ENCODE measurements around the gene GABRB1. TPM values are rescaled to one million over a fixed set of nuclear protein-coding genes. Genes with fewer than 3 reads are reported as not detected.

GABRB1 gene
- total RNA-seq, 1 donor from 2014 or later, result not detected

DNA sequence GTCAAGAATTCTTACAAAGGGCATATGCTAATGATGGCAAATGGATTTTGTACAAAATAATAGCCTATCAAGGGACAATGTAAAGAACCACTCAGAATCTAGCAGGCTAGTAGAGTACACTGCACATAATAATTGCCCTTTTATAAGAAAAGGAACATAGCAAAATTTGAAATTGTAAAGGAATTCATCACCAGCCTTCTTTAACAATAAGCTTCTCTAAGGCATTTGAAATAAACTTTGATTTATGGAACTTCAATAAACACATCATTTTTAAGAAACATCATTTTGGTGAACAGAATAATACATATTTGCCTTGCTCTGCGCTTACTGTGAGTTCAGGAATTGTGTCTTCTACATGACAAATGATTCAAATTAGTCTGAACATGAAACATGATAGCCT is 444.0 kb downstream of the GABRB1 start:
- no peak for DNase-seq
- ChIA-PET CTCF (no interaction called here), POLR2A (interaction anchor here (1.8 kb wide), 1 partner anchor 10 kb away, joined by 6 read pairs; the partner anchor contains the start of gene ATP10D)
- Mint-ChIP-seq H3K27ac (no peak overlapping the region), H3K27me3 (no peaks in the 10 kb centered on the region), H3K9me3 (no peaks in the 10 kb centered on the region), H3K4me1 (no peaks in the 10 kb centered on the region), H3K4me3 (no peak overlapping the region), H3K36me3 (ENCODE audit: low read depth) (no peaks in the 10 kb centered on the region)
- intact Hi-C loops (cut with micrococcal nuclease), result no loop called here
- no peak for ATAC-seq (ENCODE audit: low read depth)
- TF ChIP-seq, protein P1, sequence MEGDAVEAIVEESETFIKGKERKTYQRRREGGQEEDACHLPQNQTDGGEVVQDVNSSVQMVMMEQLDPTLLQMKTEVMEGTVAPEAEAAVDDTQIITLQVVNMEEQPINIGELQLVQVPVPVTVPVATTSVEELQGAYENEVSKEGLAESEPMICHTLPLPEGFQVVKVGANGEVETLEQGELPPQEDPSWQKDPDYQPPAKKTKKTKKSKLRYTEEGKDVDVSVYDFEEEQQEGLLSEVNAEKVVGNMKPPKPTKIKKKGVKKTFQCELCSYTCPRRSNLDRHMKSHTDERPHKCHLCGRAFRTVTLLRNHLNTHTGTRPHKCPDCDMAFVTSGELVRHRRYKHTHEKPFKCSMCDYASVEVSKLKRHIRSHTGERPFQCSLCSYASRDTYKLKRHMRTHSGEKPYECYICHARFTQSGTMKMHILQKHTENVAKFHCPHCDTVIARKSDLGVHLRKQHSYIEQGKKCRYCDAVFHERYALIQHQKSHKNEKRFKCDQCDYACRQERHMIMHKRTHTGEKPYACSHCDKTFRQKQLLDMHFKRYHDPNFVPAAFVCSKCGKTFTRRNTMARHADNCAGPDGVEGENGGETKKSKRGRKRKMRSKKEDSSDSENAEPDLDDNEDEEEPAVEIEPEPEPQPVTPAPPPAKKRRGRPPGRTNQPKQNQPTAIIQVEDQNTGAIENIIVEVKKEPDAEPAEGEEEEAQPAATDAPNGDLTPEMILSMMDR (IDR thresholded peaks at IDR 0.05), result no peak

Other genes with a start within 250 kb of the GABRB1 start
- gene COX7B2, start 122.3 kb upstream of the GABRB1 start, total RNA-seq, result not detected in 2 replicates
- gene GABRA4, start 38.0 kb upstream of the GABRB1 start, total RNA-seq, result not detected in 2 replicates

Measured in activated B cell treated with CpG ODN at 0.5 μM for 24 hours (primary cell).